ENCODE measurements around the gene ANKRD17. TPM values are rescaled to one million over a fixed set of nuclear protein-coding genes. Genes with fewer than 3 reads are reported as not detected.
A peak's percentile ranks its signal among the peaks of the same experiment; 100 is the strongest.

ANKRD17 gene
- total RNA-seq, 1 donor from 2014 or later: 70.5 TPM

GRCh38 chr4:73139245-73139644 is 119.4 kb downstream of the ANKRD17 start:
- no peak for DNase-seq (ENCODE audit: low spot score in 2 of 2)
- FAIRE-seq: no peak

- FAIRE-seq (no peak), DNase-seq (ENCODE audit: low spot score in 2 of 2) (no peak)
Observed at GRCh38 chr4:73137121-73137520, 121.5 kb downstream of the ANKRD17 start.

GRCh38 chr4:73133784-73134183 is 124.8 kb downstream of the ANKRD17 start:
- FAIRE-seq (no peak), DNase-seq (ENCODE audit: low spot score in 2 of 2) (no peak)

DNA sequence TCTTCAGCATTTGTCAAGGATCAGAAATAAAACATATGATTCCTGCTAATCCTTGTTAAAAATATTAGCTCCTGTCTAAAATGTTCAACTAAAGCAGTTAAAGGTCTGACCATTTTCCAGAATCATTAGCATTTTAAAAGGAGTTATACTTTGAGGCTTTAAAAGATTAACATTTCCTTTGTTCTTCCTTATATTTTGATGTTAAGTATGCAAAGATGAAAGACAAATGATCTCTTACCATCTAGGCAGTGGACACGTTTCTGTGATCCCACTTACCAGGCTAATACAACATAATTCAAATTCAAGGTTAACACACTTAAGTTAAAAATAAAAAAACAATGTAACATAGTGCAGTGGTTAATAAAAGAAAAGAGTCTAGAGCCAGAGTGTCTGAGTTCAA is 127.3 kb downstream of the ANKRD17 start:
- DNase-seq (ENCODE audit: low spot score in 2 of 2) (no peak), FAIRE-seq (no peak)

GRCh38 chr4:73129319-73129718 is 129.3 kb downstream of the ANKRD17 start:
- DNase-seq (ENCODE audit: low spot score in 2 of 2): no peak
- no peak for FAIRE-seq

DNA sequence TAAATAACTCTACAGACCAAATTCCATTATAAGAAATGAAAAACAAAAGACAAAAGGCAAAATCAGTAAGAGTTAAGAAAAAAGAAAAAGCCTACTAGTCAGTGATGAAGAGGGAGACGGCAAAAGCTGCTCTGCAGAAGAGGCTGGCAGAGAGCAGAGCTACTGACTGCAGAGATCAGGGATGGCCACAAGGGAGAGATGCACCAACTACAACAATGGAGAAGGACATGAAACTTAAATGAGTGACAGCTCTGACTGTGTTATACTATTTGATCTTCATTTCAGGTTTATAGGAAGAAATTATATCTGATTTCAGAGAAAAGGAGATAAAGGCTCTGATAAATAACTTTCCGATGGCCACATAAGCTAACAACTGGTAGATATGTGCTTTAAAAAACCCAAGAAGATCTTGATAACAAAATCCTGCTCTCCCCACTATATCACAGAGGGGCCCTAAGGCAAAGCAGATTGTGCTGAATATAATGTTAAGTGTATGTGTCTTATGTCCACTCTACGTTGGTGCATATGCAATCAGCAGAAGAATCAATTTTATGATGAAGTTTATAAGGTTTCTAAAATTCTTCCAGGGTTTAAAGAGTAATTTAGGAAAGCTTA is 130.7 kb downstream of the ANKRD17 start:
- FAIRE-seq: no peak
- peak in 1 of 2 donors; percentile 9 for DNase-seq (ENCODE audit: low spot score in 2 of 2)

GRCh38 chr4:73109493-73109892 is 149.1 kb downstream of the ANKRD17 start:
- no peak for FAIRE-seq
- DNase-seq (ENCODE audit: low spot score in 2 of 2): no peak

GRCh38 chr4:73104695-73105094 is 153.9 kb downstream of the ANKRD17 start:
- DNase-seq (ENCODE audit: low spot score in 2 of 2) (no peak), FAIRE-seq (no peak)

- no peak for FAIRE-seq
- no peak for DNase-seq (ENCODE audit: low spot score in 2 of 2)
Observed at GRCh38 chr4:73103799-73104503, 154.6 kb downstream of the ANKRD17 start.

DNA sequence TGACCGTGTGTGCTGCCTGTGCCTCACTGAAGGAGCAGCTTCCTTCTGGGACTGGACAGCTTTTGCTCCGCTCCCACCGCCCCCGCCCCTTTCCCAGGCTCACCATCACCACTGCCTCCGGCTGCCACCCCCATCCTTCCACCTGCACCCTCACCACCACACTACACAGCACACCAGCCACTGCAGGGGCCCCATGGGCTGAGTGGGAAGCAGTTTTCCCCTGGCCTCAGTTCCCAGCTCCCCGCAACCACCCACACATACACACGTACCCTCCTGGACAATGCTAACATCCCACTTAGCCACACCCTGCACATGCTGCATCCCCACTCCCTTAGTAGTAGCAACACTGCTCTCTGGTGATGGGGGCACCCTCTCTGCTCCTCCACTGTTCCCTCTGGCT is 159.5 kb downstream of the ANKRD17 start:
- no peak for DNase-seq (ENCODE audit: low spot score in 2 of 2)
- FAIRE-seq: no peak

DNA sequence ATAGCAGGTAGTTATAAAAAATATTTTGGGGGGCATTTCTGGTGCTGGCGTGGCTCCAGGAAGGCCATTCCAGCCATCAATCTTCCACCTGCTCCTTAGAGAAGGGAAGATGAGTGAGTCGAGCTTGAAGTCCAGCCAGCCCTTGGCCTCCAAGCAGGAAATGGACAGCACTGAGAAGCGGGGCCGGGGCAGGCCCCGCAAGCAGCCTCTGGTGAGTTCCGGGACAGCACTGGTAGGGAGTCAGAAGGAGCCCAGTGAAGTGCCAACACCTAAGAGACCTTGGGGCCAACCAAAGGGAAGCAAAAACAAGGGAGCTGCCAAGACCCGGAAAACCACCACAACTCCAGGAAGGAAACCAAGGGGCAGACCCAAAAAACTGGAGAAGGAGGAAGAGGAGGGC is 159.9 kb downstream of the ANKRD17 start:
- FAIRE-seq (no peak), DNase-seq (ENCODE audit: low spot score in 2 of 2) (no peak)

DNA sequence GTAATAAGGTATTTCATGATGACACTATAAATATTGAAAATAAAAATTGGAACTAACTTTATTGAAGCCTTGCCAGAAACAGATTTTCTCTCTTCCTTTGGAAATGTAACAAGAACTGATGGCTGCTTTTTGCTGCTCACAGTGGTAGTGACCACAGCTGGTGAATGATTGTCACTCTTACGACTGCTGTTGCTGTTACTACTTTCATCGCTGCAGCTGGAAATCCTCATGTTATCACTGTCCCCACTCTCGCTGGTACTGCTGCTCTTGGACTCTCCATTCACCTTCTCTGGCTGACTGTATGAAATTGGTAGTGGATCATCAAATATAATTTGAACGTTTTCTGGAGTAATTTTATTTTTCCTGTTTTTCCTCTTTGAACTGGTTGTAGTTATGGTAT is 160.6 kb downstream of the ANKRD17 start:
- no peak for FAIRE-seq
- no peak for DNase-seq (ENCODE audit: low spot score in 2 of 2)

DNA sequence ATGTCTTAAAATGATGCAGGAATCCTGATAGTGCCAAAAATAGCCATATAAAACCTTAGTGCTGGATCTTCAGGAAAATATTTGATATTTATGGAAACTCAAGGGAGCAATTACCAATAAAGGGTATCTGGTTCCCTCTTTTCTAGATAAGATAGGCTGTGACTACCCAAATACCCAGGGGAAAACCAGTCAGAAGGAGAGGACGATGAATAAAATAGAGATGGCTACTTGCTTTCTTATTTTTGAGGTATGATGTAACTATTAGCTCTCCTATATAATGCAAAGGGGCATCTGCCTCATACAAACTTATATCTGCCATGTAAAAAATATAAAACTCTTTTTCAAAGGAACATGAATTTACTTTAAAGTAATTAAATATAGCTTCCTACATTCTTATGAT is 165.7 kb downstream of the ANKRD17 start:
- FAIRE-seq: no peak
- DNase-seq (ENCODE audit: low spot score in 2 of 2): no peak

DNA sequence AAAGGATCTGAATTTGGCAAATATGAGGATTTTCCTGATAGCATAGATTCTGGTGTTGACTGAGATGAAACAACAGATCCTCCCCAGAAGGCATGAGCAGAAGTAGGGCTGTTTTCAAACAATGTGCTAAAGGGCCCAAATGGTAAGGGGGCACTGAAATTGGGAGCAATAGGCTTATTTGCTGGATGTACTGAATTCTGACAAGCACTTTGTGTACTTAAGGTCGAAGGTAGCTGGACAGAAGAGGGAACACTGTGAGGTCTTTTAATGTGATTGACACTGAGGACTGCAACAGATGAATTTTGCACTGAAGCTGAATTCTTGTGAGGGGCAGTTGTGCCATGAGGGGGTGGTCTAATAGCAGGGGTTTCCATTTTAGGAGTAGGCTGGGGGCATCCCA is 167.9 kb downstream of the ANKRD17 start:
- no peak for DNase-seq (ENCODE audit: low spot score in 2 of 2)
- FAIRE-seq: no peak

- peak; percentile 53 for FAIRE-seq
- DNase-seq (ENCODE audit: low spot score in 2 of 2): no peak
Observed at GRCh38 chr4:73087871-73088270, 170.7 kb downstream of the ANKRD17 start.

GRCh38 chr4:73086095-73086868 is 172.3 kb downstream of the ANKRD17 start:
- FAIRE-seq: peak; percentile 86

GRCh38 chr4:73080789-73081188 is 177.8 kb downstream of the ANKRD17 start:
- DNase-seq (ENCODE audit: low spot score in 2 of 2) (no peak), FAIRE-seq (no peak)

More at GRCh38 chr4:73086095-73086868, 172.3 kb downstream of the ANKRD17 start:
- DNase-seq (ENCODE audit: low spot score in 2 of 2): no peak

GRCh38 chr4:73075832-73076231 is 182.8 kb downstream of the ANKRD17 start:
- FAIRE-seq: no peak

DNA sequence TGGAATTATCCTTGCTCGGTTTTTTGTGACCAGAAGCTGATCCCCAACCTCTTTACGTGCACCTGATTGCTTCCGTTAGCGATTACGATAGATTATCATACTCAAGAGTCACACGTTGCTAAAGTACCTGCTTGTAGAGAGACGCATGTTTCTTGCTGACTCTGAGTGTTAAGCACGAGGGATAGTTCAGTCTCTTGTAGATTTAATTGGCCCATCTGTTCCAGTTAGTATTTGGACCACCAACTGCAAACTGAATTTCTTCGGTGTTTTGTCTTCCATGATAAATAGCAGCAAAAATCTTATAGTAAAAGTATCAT is 188.6 kb downstream of the ANKRD17 start:
- DNase-seq (ENCODE audit: low spot score in 2 of 2) (no peak), FAIRE-seq (no peak)

More at GRCh38 chr4:73075832-73076231, 182.8 kb downstream of the ANKRD17 start:
- DNase-seq (ENCODE audit: low spot score in 2 of 2): no peak

- DNase-seq (ENCODE audit: low spot score in 2 of 2) (peak; percentile 81 to 85), FAIRE-seq (peak; percentile 28)
Observed at GRCh38 chr4:73069338-73070073, 189.1 kb downstream of the ANKRD17 start, which contains the start of gene COX18. Gene COX18 (minus strand): TSS chr4:73069716. CDS start chr4:73069649, 67 bp downstream.
